ENCODE results near the gene NSG1.
A peak's percentile ranks its signal among the peaks of the same experiment; 100 is the strongest.
"Not testable (repeated sequence)": the region's sequence is repeated elsewhere in the genome, so short reads cannot be mapped to it uniquely, and the experiment has no call there.

Gene NSG1

DNA sequence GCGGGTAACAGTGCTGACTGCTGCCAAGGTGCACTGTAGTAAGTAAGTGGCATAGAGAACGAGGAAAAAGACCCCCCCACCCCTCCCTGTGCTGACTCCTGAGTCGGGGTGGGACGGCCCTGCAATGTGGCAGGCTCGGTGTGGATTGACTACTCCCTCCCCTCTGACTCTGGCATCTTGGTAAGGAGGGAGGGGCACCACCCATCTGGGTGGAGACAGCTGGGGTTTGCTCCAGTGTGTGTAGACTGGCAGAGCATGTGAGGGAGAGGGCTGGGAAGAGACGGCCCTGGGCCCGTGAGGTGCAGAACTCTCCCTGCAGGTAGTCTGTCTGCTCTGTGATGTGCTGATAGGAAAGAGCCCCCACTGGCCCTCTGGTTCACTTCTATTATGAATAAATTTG, 31.0 kb downstream of the NSG1 start:
- no peak for DNase-seq

DNA sequence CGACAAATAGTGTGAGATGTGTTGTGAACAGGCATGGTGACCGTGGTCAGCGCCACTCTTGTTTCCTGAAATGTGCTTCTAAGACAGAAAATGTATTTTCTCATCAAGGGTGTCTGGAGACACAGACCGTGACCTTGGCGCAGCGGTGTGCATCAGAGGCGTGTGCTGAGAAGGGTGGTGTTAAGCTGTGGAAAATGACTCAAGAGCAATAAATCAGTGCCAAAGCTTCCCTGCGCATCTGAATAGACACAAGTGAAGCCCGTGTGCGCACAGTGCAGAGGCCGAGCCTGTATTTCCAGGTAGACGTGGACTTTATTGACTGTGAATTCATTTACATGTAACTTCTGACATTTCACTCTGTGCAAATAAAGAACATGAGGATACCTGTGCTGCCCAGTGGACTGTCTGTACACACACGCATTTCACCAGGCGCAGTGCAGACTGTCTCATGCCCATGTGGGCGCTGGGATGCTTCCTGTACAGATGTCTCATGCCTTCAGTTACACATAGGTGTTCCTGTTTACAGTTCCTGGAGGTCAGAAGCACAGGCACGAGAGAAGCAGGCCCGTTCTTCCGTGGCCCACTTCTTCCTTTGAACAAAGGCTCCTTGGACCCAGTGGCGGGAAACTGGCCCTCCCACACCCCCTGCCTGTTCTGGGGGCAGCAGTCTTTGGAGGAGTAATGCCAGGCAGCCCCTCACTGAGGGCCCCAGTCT, 31.9 kb downstream of the NSG1 start:
- no peak for DNase-seq

DNA sequence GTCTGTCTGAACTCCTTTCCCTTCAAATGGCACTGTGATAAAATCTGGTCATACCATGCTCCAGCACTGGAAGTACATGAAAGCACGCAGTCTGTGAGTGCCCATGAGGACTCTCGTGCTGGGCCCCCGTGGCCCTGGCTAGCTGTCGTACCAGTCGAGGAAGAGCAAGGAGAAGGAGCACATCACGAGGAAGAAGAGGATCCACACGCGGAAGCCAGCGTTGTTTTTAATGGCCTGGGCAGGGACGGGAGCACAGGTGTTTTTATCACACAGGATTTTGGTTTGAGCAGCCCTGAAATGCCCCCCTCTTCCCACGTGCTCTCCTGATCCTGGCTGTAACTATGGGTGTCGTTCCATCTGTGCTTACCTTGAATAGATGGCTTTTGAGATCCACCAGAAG, 33.0 kb downstream of the NSG1 start:
- DNase-seq = no peak

DNA sequence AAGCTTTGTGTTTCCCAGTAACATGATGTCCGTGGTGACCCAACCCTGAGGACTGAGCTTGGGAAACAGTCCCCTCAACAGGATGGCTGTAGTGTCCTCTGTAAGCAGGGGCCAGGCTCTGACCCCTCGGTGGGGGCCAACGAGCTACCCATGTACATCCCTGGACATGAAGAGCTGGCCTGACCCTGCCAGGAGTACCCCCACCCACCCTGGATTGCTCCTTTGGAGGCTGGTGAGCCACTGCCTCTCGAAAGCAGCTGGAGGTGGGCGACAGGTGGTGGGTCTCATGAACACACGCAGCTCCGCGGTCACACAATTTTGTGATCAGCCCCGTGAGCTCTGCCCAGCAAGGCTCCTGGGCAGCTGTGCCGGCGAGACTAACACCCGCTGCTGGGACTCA, 33.5 kb downstream of the NSG1 start:
- DNase-seq = no peak

DNA sequence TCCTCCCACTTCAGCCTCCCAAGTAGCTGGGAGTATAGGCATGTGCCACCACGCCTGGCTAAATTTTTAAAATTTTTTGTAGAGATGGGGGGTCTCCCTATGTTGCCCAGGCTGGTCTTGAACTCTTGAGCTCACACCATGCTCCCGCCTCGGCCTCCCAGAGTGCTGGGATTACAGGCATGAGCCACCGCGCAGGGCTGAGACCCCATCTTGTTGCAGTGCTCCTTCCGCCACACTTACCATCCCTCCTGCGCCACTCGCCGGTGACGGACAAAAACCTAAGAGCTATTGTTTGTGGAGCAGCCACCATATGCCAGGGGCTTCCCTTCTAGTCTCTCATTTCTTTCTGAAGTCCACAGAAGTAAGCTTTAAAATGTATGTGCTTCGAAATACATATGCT, 34.5 kb downstream of the NSG1 start:
- no peak for DNase-seq

DNA sequence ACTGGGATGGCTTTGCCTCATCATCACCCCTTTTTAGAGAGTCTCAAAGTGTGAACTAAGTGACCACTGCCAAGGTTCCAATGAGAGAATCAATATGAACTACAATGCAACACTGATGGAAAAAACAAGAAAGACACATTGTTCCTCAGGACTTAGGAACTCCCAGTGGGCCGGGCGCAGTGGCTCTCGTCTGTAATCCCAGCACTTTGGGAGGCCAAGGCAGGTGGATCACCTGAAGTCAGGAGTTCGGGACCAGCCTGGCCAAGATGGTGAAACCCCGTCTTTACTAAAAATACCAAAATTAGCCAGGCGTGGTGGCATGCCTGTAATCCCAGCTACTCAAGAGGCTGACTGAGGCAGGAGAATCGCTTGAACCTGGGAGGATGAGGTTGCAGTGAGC, 35.2 kb downstream of the NSG1 start:
- DNase-seq = not testable (repeated sequence)

DNA sequence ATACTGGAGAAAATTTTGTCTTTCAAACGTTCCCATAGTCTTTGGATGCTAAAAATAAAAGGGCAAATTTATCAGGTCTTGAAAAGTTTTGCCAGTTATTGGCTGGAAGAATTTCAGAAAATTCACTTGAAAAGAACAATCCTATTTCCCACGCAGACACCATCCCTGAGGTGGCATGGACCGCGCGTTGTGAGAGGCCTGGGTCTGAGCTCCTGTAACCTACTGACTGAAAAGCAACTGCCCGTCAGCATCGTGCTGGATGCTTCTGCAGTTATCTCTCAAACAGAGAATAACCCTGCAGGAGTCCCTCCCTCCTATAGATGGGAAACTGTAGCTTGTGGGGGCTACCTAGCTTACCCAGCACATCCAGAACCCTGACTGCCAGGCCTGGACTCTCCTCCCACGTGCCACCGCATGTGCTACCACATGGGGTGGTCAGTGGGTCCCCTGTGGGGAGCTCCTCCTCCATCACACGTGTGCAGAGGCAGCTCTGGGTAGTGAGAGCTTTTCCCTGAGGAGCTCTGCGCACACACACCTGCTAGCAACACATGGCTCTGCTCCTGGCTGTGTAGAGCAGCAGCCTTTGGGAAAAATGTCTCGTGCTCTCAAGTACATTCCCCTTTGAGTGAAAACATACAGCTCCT, 36.1 kb downstream of the NSG1 start:
- no peak for DNase-seq

DNA sequence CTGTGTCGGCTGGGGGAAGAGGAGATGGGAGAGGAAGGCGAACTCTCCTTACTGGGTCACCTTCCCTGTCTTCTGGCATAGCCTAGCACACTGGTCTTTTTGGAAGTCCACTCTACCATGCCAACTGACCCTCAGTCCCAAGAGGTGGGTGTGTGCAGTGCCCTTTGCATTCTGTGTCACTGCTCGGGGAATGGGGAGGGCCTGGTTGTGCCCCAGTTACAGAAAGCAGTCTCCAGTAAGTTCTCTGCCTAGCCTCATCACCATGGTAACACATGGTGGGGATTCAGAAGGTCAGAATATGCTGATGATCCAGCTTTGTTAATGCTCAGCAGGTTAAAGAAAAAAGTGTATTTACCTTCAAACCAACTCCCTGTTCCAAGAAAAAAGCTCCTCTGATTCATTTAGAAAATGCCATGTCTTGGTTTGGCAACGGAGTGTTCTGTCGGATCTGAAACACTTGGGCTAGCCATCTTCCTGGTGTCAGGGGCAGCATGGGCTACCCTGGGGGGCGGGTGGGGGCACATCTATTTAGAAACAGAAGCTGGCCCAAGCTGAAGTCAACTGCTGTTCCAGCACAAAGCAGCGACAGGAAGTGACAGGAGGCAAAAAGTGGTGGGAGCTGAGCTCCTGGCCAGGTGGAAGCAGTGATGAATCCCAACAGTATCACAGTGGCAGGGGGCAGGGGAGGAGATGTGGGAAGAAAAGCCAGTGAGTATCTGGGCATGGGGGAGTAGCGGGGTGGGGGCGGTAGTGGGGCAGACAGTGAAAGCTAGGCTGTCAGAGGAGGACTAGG, 37.0 kb downstream of the NSG1 start:
- no peak for DNase-seq

DNA sequence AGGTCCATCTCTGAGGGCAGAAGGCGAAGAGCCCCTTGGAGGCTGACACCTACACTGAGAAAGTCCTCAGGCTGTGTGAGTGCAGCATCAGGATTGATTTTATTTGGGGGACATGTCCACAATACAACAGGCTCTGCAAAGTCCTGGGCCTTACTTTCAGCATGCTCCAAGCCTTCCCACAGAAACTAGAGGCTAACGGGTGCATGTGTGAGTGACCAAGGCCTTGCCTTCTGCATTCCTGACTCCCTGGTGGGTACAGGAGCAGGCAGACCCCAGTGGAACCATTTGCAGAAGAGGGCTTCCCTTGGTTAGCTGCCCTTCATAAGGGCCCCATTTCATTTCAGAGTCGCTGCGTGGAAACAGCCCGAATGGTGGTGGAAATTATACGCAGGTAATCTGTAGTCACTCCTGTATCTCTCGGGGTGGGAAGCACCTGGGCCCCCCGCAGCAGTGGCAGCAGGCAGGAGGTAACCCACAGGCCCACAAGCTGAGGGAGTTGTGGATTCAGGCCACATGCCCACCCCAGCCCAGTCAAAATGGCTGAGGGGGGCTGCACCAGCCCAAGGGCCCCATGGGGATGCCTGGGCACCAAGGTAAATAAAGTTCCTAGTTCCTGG, 37.7 kb downstream of the NSG1 start:
- no peak for DNase-seq

DNA sequence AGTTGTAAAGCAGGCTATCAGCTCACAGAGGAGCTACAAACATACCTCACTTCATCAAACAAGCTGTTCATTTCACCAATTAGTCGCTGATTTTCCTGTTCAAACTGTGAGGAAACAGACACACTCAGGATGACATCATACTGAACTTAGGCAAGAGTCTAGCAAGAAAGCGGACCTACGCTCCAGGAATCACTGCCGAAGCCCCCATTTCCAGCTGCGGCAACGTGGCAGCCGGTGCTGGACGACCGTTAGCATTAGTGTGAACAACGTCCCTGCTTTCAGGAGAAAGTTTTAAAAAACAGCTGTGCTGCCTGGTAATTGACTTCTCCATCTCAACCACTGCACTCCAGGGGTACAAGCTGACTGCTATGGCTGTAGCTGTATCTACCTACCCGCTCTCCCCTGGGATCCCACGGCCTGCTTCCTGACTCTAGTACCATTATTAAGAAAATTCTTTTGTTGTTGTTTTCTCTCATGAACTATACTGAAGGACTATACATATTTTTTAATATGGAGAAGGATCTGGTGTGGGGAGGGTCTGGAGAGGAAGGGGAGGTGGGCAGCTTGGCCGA, 38.3 kb downstream of the NSG1 start:
- no peak for DNase-seq

DNA sequence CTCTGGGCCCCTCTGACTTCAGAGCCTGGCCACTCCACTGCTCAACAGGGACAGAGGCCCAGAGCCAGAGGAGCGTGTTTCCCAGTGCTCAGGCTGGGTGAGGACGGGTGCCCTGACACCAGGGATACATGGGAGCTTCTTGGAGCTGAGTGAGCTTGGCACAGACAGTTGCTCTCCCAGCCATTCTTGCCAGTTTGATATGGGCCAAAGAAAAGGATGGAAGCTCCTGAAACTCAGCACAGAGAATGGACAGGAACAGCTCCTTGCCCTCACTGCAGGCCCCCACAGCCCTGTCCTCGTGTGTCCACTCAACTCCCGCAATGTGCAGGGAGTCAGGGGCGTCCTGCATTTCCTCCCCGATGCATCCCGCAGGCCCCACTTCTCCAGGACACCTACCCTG, 38.8 kb downstream of the NSG1 start:
- DNase-seq = no peak

DNA sequence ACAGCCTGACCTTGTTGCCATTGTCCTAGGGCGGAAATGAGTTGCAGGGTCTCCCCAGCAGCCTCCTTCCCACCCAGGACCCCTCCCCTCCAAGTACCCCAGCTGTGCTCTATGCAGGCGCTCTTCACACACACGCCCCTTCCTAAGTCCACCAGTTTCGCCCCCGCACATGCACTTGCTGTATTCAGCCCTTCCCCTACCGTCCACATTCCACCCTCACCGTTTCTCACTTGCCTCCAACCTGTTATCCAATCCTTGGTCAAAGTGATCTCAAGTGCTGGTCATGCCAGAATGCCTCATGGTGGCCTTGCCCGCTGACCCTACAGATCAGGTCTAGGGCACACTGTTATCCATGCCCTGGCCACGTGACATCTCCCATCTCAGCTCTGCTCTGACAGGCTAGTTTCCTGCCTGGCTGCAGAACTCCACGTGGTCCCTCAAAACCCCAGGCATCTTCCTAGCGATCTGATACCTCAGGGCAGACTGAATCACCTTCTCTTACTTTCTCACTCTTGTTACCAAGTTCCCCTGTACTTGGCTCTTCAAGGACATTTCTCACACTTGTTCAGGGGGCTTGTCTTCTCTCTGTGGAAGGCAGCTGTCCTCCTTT, 39.7 kb downstream of the NSG1 start:
- DNase-seq = no peak

DNA sequence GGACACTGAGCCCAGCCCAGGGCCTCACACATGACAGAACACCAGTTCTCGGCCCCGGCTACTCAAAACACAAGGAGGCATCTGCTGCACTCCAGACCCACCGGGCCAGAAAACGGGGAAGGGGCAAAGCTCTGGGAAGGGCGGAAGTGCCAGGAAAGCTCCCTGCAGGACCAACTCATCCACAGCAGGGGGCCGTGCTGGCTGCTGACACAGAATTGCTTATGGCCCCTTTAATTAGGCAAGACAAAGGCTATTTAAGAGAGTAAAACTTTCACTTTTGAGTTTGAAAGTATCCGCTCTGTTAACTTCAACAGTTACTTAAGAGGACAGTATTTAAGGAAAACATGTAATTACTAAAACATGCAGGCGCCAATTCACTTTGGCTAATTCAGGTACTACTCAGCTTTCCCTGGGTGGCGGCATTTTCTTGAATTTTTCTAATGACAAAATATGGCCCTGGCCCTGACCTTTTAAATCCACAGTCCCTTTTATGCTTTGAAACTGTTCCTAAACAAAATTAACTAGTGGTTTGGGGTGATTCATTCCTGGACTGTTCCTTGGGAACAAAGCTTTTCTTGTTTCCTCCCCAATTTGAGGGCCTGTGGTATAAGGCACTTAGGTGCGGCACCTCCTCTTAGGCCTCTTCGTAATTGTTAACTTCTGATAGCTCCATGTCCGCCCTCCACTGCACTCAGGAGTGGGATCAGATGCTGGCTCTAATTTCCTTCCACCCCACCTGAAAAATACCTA, 40.4 kb downstream of the NSG1 start:
- no peak for DNase-seq

DNA sequence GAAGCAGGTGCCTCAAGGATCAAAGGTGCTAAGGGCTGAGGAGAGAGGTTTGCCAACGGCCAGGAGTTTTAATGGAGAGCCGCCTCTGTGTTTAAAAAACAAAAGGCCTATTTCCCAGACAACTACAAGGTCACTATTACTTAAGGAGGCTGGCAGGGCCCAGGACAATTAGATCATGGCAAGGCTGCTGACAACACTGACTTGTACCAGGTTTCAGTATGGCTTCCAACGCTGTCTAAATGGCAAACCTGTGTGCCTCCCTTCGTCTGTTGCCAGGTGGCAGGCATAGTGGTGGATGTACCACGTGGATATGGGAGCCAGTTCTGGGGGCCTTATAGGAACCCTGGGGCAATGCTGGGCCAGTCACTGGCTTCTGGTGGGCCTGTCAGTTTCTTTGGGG, 41.0 kb downstream of the NSG1 start:
- DNase-seq = no peak

DNA sequence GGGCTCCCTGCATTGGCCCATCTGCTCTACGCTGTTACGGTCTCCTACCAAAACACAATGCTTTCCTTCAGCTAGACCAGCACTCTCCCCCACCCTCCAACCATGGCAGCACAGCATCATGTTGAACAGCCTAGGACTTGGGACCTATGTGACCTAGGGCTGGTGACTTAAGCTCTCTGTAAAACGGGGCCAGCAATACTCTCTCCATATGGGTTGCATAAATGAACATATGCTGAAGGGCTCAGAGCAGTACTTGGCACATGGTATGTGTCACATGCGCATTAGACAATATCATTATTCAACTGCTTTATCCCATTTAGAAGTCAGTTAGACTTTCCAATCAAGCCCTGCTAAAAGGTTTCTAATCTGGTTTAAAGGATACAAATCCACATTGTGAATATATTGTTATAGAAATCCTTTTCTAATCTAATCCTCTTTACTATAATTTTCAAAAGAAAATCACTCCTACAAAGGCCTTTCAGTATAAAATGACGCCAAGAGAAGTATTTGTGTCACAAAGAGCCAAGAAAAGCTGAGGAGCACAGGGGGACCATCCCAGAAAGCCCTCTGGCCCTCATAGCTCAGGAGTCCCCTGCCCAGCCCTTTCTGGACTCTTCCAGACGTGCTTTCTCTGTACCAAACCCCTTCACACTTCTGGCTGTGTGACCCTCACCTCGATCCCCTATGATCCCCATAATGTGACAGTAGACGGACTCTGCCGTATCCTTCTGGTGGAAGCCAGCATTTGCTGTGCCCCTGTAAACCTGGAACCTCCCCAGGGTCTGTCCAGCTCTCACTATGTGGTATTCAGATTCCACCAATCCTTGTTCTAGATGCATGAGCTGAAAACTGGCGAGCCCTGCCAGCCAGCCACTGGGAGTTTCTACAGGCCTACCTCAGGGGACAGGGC, 42.3 kb downstream of the NSG1 start:
- DNase-seq = no peak

DNA sequence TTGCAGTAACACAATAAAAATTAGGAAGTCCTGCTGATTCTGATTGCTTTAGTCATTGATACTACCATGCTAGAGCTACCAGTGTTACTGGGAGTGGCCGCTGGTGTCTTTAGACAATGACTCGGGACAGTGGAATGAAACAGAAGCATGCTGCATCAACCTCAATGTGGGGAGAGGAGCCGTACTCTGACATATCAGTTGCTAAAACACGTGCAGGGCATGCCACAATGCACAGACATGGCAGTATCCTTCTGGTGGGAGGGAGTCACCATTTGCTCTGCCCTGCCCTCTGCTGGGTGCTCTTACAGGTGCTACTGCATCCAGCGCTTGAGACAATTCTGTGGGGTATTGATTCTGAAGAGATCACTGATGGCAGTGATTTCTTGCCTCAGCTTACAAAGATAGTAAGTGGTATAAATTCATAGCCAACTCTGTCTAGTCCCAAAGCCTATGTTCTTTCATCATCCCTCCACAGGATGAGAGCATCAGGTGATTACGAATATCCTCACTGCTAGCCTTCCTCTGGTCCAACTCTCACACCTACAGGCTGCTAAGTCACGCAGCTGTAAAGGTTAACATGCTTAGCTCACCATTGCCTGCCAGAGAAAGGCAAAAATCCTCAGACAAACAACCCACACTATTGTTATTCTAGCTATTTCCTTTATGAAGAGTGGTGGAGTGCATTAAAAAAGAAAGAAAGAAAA, 43.7 kb downstream of the NSG1 start:
- peak; percentile 61 for DNase-seq

DNA sequence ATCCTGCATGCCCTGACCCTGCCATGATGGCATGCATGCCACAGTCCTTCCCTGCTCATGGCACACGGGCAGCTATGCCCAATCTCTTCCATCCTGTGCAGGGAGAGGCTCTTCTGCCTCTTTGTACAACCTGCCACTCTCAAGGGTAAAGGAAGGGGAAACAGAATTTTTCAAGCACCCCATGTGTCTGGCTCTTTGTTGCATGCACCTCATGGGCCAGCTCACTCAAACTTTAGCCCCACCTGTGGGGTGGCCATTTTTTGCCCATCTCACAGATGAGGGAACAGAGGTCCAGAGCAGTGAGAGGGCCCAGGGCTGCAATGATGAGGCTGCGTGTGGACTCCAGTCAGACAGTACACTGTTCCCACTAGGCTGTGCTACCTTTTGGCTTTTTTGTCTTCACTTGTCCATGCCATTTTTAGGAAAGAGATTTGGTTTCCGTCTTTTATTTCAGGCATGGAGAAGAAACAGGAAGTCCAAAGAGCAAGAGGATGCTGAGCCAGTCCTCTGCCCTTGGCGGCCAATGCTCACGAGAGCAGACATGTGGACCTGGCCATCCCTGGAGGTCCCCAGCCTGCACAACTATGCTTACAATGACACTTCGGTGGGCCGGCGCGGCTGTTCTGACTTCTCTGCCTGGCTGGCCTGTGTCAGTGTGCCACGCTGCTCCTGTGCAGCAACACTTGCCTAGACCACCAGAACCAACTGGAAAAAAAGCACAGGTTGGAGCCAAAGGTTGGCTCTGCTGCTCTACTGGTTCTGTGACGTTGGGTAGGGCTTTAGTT, 45.6 kb downstream of the NSG1 start:
- no peak for DNase-seq

DNA sequence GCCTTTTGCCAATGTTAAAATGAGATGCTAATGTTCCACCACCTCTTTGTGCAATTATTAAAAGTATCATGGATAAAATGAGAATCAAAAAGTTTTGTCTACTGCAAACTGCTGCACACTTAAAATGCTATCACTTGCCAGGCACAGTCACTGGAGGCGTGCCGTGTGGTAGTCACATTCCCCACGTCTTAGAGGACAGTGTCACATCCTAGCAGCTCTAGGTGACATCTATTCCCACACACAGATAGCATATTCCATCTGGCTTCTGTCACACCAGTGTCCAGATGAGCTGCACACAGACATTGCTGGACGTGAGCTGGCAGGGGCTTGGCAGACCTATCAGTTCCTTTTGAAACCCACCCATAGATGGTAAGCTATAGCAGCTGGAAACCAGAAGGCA, 47.0 kb downstream of the NSG1 start:
- no peak for DNase-seq

DNA sequence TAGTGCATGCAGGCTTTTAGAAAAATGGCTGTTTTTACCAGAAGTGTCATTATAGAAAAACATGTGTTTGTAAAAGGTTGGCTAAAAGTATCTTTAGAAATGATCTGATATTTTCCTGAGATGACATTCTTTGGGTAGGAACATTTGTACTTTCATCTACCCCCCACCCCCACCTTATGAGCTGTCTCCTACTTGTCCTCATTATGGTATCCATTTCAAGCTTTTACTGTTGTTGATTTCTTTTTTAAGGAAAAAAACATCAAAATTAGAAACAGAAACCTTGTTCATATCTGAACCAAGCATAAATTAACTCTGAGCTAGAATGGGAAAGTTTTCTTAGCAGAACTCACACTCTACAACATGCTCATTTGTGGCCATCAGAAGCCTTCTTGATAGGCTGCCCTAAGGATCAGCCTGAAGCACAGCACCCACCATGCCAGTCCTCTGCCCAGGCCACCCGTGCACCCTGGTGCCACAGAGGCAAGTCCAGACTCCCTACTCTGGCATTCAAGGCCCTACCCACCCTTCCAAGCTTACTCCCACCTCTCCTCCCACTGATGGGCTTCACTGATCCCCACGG, 49.4 kb downstream of the NSG1 start:
- no peak for DNase-seq

All from NCI-H1092 treated with DMSO at 0.1 percent for 48 hours (cell line).